Fibroblast of skin of abdomen (primary cell): ENCODE measurements around the gene DHX35.
"Not testable (repeated sequence)": the region's sequence is repeated elsewhere in the genome, so short reads cannot be mapped to it uniquely, and the experiment has no call there.

ENCODE experiments used
- DNase-seq: peaks from one replicate; pipeline ENCODE4 v3.0.0-alpha.2; 2013

The DHX35 gene

DNA sequence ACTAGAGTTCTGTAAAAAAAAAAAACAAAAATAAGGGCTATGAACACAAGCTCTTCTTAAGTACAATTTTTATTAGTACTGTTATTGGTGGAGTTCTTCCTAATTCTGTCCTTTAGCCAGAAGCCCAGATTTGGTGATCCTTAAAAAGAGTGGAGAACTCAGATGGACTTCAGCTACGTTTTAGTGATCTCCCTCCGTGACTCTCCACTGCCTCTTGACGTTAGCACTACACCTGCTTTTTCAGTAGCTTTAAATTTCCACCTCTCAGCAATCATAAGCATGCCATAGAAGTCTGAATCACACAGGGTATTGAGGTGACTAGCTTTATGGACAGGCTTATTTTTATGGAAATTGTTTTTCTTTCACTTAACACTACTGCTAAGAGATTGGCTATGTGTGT lies 17.7 kb downstream of the DHX35 start:
- no peak for DNase-seq

DNA sequence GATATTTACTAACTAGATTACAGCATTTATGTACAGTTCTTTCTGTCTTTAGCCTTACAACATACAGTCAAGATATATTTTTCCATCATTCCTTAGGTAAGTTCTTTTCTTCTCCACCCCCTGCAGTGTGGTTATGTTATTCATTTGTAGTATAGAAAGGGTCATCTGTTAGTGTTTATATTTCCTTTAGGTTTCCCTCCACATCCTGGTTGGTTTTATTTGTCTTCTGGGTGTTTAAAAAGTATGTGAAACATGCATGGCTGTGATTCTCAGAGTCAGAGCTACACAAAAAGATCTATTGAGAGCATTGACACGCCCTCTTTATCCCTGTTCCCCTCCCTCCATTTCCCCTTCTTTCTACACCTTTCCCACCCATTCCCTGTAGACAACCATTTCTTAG lies 20.1 kb downstream of the DHX35 start:
- peak; percentile 47 for DNase-seq

DNA sequence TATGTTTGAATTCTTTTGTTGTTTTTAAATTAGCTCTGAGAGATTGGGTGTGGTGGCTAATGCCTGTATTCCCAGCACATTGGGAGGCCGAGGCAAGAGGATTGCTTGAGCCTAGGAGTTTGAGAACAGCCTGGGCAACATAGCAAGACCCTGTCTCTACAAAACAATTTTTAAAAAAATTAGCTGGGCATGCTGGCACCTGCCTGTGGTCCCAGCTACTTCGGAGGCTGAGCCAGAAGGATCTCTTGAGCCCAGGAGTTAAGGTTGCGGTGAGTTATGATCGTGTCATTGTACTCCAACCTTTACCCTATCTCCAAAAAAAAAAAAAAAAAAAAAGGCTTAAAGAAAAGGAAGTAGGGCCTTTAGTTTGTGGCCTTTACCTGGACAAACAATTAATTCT lies 22.9 kb downstream of the DHX35 start:
- no peak for DNase-seq

DNA sequence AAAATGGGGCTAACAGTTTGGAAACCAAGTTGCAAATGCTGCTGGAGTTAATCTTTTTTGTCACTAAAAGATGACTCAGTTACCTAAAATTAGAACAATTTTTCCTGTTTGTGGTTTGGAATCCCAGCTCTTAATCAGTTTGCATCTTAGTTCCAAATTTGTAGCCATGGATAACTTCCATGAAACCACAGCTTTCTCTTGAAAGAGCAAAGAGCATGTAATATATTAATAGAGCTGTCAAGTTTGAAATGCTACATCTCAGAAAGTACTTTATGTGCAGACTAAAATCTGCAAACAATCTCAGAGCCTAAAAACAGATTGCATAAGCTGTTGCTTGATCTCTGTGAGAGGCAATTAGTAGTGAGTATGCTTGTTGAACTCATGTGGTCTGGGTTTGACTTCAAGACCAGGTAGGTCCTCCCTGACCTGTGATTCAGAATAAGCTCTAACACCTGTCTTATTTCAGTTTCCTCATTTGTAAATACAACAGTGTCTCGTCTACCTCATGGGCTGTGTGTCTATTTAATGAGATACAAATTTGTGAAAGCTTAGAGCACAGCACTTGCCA lies 23.5 kb downstream of the DHX35 start:
- peak; percentile 94 for DNase-seq

DNA sequence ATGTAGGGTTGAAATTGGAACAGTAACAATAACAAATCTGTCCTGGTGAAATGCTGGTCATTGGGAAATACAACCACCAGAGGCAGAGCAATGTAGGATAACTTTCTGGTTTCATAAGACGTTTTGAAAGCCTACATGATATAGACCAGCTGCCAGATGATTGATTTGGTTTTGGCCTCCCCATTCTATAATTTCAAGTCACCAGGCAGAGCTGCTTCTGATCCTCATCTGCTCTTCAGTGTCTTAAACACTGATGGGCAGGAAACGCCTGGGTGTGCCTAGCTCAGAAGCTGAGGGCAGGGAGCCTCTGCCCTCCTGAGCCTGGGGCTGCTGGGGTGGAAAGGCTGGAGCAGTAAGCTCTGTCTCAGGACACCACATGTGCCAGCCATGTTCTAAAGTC lies 24.5 kb downstream of the DHX35 start:
- DNase-seq, result no peak

DNA sequence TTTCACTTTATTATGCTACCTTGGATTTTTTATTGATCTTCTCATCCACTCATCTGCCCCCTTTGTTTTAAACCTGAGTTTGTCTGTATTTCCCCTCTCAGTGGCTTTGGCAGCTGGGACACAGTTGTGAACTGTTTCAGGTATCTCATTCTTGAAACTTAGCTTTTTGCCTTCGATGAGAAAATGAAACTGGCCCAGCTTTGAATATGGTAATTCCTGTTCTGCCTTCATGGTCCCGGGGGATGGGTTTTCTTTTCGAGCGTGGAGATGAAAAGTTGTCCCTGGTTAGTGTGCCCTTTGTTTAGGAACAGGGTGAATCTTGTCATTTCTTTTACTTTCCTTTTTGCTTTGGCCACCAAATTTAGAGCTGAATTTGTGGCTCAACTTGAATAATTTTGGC lies 25.6 kb downstream of the DHX35 start:
- no peak for DNase-seq

DNA sequence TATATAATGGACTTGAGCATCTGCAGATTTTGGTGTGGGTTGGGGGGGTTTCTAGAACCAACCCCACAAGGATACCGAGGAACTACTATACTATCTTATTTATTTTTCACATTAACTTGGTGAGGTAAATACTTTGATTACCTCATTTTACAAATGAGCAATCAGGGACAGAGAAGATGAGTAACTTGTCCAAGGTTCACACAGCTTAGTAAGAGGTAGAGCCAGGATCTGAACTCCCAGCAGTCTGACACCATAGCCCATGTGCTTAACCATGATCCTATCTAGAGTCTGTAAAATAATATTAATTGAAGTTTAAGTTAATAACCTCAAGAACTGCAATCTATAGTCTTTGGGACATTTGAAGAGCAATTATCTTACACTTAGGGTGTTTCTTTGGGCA lies 28.6 kb downstream of the DHX35 start:
- no peak for DNase-seq

DNA sequence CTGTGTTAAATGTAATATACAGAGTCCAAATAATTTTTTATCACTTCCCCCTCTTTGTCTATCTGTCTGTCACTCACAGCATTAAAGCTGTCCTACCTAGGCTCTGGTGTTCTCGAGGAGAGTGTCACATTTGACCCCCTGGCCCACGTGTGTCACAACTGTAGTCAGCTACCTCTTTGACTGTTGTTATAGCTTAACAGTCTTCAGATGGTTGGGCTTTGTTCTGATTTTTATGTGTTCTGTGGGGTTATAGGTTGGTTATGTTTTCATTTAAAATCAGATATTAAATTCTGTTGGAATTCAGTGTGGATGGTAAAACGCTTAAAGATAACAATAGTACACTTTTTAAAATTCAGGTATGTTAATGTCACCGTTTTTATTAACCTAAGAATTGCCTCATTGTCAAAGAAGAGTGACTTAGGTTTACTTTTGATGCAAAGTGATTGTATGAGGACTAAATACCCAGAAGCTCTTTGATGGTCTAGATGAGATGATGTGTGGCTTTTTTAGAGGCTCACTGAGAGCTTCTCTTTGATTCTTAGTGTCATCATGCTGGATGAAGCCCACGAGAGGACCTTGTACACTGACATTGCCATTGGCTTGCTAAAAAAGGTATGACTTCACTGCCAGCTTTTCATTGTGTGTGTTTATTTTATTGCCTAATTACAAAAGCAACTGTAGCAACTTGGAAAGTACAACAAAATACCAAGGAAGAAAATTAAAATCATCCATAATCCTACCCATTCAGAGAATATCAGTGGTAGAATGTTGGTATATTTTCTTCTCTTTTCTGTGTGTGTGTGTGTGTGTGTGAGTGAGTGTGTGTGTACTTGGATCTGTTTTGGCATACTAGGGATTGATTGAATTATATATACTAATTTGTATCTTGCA lies 29.9 kb downstream of the DHX35 start:
- DNase-seq, result no peak

DNA sequence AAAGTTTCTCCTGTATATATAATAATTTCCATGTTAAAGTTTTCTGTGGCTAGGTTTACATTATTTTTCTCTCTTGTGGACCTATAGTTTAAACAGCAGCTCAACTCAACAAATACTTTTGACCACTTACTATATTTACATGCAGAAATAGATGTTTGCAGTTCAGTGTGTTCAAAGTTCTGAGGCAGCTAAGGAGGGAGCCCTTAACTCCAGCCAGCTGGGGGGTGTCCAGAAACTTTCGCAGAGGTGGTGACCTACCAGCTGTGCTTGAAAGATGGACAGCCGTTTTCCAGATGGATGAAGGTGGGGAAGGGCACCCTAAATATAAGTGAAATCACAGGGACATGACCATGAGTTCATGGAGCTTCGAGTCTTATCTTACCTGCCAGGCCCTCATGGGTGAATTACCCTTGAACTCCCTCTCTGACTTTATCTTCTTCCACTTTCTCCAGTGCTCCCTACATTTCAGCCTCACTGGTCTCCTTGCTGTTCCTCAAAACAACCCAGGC lies 33.4 kb downstream of the DHX35 start:
- DNase-seq, result no peak

DNA sequence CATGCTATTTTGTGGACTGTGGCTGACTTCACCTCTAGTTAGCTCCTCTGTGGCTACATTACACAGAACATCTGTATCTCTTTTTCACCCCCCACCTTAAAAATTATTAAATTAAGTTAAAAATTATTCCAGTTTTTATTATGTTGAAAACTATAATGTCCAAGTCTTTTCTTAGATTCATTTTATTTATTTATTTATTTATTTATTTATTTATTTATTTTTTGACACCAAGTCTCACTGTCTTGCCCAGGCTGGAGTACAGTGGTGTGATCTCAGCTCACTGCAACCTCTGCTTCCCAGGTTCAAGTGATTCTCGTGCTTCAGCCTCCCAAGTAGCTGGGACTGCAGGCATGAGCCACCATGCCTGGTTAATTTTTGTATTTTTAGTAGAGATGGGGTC lies 34.7 kb downstream of the DHX35 start:
- not testable (repeated sequence) for DNase-seq

DNA sequence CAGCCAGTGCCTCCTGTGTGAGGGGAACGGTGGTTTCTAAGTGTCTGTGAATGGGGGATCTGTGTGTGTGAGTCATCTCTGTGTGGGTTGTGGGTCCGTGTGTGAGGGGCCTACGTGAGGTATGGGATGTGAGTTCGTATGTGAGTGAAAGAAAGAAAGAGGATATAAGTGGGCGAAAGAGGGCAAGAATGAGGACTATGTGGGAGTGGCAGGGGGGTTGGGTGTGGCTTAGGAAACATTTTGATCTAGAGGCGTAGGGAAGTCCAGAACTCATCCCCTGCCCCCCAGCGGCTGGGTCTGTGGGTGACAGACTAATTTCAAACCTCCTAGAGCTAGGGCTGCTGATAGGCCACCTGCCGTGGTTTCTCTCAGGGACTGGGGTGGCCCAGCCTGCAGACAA lies 35.5 kb downstream of the DHX35 start:
- no peak for DNase-seq

DNA sequence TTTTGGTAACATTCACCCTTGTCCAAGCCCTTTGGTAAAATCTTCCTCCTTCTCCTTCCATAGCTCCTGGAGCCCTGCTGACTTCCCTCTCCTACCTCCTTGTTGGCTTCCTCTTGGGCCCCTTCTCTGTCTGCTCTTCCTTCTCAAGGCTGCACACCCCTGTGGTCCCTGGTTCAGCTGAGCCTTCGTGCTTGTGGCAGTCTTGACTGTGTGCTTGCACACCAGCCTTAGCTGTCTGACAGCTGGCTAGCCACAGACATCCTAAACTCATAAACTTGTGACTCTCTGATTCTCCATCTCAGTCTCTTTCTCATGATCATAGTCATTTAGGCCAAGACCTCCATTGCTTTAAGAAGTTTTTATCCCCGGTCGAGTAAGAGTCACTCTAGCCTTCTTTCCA lies 37.1 kb downstream of the DHX35 start:
- DNase-seq, result no peak

DNA sequence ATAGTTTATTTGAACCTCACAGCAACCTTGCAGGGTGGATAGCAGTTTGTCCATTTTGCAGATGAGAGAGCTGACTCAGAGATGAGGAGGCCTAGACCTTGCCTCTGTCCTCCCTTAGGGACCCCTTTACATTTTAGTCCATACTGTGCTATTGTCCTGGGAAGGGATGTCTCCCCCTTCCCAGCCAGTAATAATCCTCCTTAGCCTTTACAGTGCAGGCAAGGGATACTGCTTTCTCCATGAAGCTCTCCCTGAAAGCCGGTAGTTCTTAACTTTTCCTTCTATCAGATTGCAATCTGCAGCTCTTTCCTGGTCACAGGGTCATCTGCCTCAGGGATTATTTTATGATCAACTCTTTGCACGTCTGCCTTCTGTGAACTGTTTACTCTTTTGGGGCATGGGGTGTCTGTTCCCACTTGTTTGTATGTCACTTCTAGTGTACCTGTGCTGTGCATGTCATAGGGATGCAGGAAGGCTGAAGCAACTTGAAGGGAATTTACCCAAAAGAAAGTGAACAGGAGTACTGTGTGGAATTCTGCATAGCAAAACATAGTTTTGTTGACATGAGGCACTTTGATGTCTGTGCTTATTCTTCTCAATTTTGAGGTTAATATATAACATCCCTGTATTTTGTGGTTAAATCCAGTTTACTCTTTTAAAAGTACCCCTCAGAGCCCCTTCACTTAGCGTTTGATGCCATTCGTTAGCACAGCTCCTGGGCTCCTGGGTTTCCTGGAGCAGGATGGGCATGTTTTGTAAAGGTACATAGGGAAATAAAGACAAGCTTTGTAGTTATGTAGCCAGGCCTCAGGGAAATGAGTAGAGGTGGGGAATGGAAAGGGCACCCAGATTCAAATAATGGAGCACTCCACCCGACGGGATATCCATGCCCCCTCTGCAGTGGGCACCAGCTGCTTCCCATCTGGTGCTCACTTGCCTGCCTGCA lies 38.1 kb downstream of the DHX35 start:
- DNase-seq, result no peak

DNA sequence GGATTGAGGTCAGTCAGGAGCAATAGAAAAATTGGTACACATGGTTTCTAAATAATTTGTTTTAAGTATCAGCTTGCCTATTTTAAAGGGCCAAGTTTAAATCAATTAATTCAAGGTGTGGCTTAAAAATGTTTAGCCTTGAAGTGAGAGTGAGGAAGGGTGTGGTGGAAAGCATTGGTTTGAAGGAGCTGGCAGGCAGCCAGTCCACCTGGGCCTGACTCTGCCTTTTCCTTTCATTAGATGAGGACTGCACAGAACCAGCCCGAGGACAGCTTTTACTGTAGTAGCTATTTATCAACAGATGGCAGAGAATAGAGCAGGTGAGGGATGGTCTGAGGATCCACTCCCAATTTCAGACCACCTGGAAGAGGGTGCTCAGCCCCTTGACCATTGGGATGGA lies 42.4 kb downstream of the DHX35 start:
- no peak for DNase-seq

DNA sequence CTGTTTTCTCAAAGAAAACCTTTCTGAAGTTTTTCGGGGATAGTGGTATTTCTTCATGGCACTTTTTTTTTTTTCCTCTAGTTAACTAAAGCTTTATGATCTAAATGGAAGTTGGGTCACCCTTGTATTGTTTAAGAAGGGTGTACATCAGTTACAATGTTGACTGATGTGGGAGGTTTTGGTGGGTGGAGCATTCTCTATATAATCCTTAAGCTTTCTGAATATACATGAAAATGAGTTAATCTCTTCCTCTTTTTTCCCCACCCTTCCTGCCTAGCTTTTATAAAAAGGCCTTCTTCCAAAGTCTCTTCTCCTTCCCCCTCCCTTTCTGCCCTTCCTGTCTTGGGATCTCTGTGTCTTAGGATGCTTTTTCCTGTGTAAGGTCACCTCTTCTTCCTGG lies 47.2 kb downstream of the DHX35 start:
- DNase-seq, result no peak

DNA sequence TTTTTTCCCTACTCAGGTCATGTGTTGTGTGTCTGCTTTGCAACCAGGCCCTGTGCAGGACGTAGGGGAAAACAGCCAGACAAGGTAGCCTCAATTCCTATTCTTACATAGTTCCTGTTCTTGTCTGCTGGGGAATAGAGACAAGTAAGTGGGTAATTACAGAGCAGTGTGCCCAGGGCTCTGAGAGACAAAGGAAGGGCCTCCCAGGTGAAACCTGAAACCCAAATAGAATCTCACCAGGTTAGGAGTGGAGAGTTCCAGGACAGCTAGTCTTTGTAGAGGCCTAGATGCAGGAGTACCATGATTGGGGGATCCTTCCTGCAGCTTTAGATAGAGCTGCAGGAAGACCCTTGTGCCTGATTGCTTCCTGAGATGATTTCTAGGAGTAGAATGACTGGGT lies 48.4 kb downstream of the DHX35 start:
- no peak for DNase-seq

DNA sequence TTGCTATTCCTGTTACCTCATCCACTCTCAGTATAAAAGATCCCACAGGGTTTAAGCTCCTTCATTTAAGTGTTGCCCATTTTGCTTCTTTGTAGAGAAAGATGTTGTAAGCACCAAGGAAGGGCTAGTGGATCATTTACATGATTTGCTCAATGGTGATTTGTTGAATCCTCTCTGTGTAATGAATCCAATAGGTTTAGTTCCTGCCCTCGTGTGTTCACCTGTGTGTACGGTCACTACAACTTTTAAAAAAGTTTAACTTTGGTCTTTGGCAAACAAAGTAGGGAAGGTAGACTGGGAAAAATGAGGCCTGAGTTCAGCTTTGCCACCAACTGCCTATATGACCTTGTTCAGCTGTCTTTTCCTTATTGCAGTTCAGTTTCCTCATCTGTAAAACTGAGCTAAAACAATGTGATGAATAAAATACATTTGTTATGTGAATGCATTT lies 51.5 kb downstream of the DHX35 start:
- DNase-seq, result no peak

DNA sequence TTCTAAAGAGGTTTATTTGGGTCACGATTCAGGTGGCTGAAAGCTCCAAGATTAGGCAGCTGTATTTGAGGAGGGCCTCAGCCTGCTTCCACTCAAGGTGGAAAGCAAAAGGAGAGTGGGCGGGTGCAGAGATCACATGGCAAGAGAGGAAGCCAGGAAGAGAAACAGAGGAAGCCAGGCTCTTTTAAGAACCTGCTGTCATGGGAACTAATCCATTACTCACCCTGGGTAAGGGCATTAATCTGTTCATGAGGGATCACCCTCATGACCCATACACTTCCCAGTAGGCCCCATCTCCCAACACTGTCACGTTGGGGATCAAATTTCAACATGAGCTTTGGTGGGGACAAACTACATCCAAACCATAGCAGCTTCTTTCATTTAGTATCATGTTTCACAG lies 53.9 kb downstream of the DHX35 start:
- DNase-seq, result no peak

DNA sequence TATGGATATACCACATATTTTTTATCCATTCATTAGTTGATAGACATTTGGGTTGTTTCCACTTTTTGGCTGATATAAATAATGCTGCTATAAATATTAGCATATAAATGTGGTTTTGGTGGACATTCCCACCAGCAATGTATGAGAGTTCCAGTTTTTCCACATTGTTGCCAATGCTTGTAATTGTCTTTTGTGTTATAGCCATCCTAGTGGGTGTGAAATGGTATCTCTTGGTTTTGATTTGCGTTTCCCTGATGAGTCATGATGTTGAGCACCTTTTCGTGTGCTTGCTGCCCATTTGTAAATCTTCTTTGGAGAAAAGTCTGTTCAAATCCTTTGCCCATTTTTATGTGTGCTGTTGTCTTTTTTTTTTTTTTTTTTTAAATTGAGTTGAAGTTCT lies 54.4 kb downstream of the DHX35 start:
- DNase-seq, result no peak

DNA sequence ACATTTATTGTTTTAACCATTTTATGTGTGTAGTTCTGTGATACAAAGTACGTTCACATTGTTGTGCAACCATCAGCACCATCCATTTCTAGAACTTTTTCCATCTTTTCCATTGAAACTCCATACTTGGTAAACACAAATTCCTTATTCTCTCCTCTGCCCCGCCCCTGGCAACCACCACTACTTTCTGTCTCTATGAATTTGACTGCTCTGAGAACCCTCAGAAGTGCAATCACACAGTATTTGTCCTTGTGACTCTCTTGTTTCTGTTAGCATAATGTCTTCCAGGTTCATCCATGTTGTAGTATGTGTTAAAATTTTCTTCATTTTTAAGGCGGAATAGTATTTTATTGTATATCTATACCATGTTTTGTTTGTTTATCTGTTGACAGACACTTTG lies 56.9 kb downstream of the DHX35 start:
- DNase-seq, result no peak

DNA sequence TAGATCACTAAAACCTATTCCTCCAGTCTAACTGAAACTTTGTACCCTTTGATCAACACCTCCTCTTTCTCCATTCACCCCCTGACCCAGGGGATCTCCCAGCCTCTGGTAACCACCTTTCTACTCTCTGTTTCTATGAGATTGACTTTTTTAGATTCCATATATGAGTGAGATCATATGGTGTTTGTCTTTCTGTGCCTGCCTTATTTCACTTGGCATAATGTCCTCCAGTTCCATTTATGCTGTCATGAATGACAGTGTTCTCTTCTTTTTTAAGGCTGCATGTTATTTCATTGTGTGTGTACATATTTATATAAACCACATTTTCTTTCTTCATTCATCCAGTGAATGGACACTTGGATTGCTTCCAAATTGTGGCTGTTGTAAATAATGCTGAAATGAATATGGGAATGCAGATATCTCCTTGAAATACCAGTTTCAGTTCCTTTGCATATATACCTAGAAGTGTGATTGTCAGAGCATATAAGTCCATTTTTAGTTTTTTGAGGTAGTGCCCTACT lies 57.7 kb downstream of the DHX35 start:
- DNase-seq, result no peak

DNA sequence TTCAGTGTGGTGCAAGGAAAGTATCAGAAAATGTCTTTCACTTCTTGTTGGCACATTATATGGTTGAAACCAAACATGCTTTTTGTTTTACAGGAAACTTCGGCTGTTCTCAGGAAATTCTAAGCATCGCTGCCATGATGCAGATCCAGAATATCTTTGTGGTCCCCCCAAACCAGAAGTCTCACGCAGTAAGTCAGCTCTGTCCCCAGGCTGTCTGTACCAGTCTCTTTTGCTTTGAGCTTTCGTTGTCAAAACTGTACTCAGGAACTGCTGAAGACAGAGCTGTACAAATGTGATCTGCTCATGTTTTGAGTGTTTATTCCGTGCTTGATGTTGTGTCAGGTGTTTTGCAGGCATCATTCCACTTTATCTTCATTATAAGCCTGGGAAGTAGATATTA lies 59.6 kb downstream of the DHX35 start:
- DNase-seq, result no peak

DNA sequence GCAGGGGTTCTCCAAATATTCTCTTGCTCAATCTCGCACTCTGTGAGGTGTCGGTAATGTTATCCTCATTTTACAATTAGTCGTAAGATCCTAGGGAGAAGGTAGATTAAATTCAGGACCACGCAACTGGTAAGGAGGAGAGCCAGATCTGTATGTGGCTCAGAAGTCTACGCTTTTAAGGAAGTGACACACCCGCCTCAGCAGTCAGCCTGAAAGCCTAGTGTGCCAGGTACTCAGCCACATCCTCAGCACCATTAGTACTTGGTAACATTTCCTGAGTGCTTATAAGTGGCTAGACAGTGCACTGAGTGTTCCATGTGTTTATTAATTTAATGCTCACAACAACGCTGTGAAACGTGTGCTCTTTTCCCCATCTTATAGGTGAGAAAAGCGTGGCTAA lies 63.7 kb downstream of the DHX35 start:
- DNase-seq, result no peak
